HepG2 (cell line): Measurements from ENCODE around the gene PDZD4. TPM values are rescaled to one million over a fixed set of nuclear protein-coding genes. Genes with fewer than 3 reads are reported as not detected.

Experiments used
- ATAC-seq: fragments of 200-7000 bp; cut with Tn5 transposase; 3 replicates; pipeline ENCODE4 v1.9.1; 2020; ENCODE audit warnings: mild to moderate bottlenecking, moderate library complexity
- BruUV-seq: library from RNA; stranded (reverse); fragments of 400-500 nt; replicated peaks from 2 replicates; lab custom pipeline; 2021; lab: Mats Ljungman, UMichigan
- CTCF ChIA-PET: fragments of 300-600 bp; formaldehyde crosslinking; extraction: SDS; loops from one replicate; lab custom pipeline; 2021; ENCODE audit warnings: low total read pairs, inconsistent platforms, low intra/inter-chr PET ratio; lab: Yijun Ruan, JAX
- POLR2A ChIA-PET: fragments of 350-600 bp; sonication (Branson Sonifier 250); formaldehyde crosslinking; loops from one replicate; lab custom pipeline; 2020; ENCODE audit warnings: antibody characterized with exemption, inconsistent platforms; lab: Yijun Ruan, JAX
- DNase-seq: peaks from one replicate; pipeline ENCODE4 v3.0.0-alpha.2; 2015; ENCODE audit warnings: low spot score
- FAIRE-seq: peaks from 3 replicates; lab custom pipeline; 2011; peaks lifted over from hg19 to GRCh38; lab: Jason Lieb, UNC
- H2AFZ ChIP-seq: one replicate; pipeline ENCODE4 v1.6.1; 2011; ENCODE audit warnings: low read length, inconsistent platforms
- H3K27ac ChIP-seq: fragments of 300-600 bp; 3 replicates; pipeline ENCODE4 v1.8.0; 2011; ENCODE audit warnings: mixed run types, mild to moderate bottlenecking, mixed read lengths, low read length, inconsistent platforms; ENCODE audit not compliant: insufficient read depth; ENCODE audit errors: extremely low read length
- H3K27me3 ChIP-seq, 2 experiments: fragments of 200-600 bp in 1 of 2; 2 replicates in 1 of 2; 3 replicates in 1 of 2; pipeline versions ENCODE4 v1.6.0 to v1.8.0; 2011; ENCODE audit warnings: low read length in 2 of 2, mild to moderate bottlenecking in 2 of 2, moderate library complexity in 2 of 2, inconsistent platforms in 1 of 2; ENCODE audit not compliant: insufficient read depth in 2 of 2, control insufficient read depth in 1 of 2
- H3K36me3 ChIP-seq, 2 experiments: fragments of 200-600 bp in 1 of 2; replicated peaks in 1 of 2; 2 replicates in 1 of 2; 3 replicates in 1 of 2; pipeline versions ENCODE4 v1.5.1 to v1.8.0; 2011; ENCODE audit warnings: low read length in 2 of 2, inconsistent platforms in 1 of 2; ENCODE audit not compliant: insufficient read depth in 2 of 2, control insufficient read depth in 1 of 2
- H3K4me1 ChIP-seq: 2 replicates; pipeline ENCODE4 v1.5.1; 2012; ENCODE audit warnings: low read length, inconsistent platforms; ENCODE audit not compliant: insufficient read depth
- H3K4me2 ChIP-seq: 2 replicates; pipeline ENCODE4 v1.6.0; 2011; ENCODE audit warnings: low read depth, low read length, inconsistent platforms
- H3K4me3 ChIP-seq, 3 experiments: fragments of 200-600 bp in 1 of 3; sonication (generic), shearing (Covaris generic) in 1 of 3; replicated peaks in 1 of 3; 2 replicates each; pipeline ENCODE4 v1.5.1; 2011 to 2016; ENCODE audit warnings: low read length in 3 of 3, inconsistent platforms in 2 of 3, low read depth in 2 of 3, mild to moderate bottlenecking in 2 of 3, control low read depth in 1 of 3, mixed read lengths in 1 of 3; ENCODE audit not compliant: insufficient read depth in 1 of 3
- H3K79me2 ChIP-seq: one replicate; pipeline ENCODE4 v1.6.1; 2011; ENCODE audit warnings: low read length, inconsistent platforms; ENCODE audit not compliant: insufficient read depth
- H3K9ac ChIP-seq: 2 replicates; pipeline ENCODE4 v1.6.0; 2011; ENCODE audit warnings: mild to moderate bottlenecking, low read depth, low read length, inconsistent platforms; ENCODE audit not compliant: insufficient read depth
- H3K9me3 ChIP-seq: 2 replicates; pipeline ENCODE4 v1.5.1; 2012; ENCODE audit warnings: mild to moderate bottlenecking, low read length
- H4K20me1 ChIP-seq: 2 replicates; pipeline ENCODE4 v1.6.0; 2011; ENCODE audit warnings: inconsistent platforms, mild to moderate bottlenecking, low read length, moderate library complexity; ENCODE audit not compliant: insufficient read depth
- ARNT ChIP-seq: fragments of 450-650 bp; IDR thresholded peaks from 2 replicates; pipeline ENCODE4 v1.6.1; 2017
- CENPX ChIP-seq: sonication (generic); formaldehyde crosslinking; IDR thresholded peaks from 2 replicates; pipeline ENCODE4 v1.9.0; 2021; ENCODE audit warnings: mild to moderate bottlenecking, missing genetic modification reagents, moderate library complexity
- TEAD2 ChIP-seq: sonication (generic); formaldehyde crosslinking; IDR thresholded peaks from 2 replicates; pipeline ENCODE4 v1.9.0; 2021; ENCODE audit warnings: missing genetic modification reagents
- ZNF230 ChIP-seq: sonication (generic); formaldehyde crosslinking; IDR thresholded peaks from 2 replicates; pipeline ENCODE4 v1.4.0; 2020; ENCODE audit warnings: mild to moderate bottlenecking, missing genetic modification reagents
- ZNF282 ChIP-seq: fragments of 450-650 bp; IDR thresholded peaks from 2 replicates; pipeline ENCODE4 v1.6.1; 2018; ENCODE audit not compliant: partially characterized antibody
- ZNF577 ChIP-seq: sonication (generic); formaldehyde crosslinking; IDR thresholded peaks from 2 replicates; pipeline ENCODE4 v1.4.0; 2020; ENCODE audit warnings: mild to moderate bottlenecking, low read depth, missing genetic modification reagents, borderline replicate concordance
- WGBS: methylation state at CpG from one replicate; pipeline ENCODE4 v1.1.6; 2017; ENCODE audit warnings: low lambda C conversion rate; 5-methylcytosine and 5-hydroxymethylcytosine counted together
- in situ Hi-C: cut with HindIII; loops from 2 replicates; pipeline ENCODE4 v1.10.0; 2017; ENCODE audit warnings: low pct_unique_long_range_greater_than_20kb; ENCODE audit not compliant: extremely low pct_ligation_motif_present
- intact Hi-C: fragments of 100-400 bp; cut with micrococcal nuclease; formaldehyde crosslinking; loops from one replicate; pipeline ENCODE4 v1.10.0; 2022; ENCODE audit not compliant: unreplicated experiment
- polyA plus RNA-seq, 8 experiments: library from polyadenylated mRNA; depleted of rRNA in 3 of 8; stranded (reverse) in 7 of 8; unstranded in 1 of 8; fragments of >200 nt; fragmentation: Illumina TruSeq in 4 of 8; extraction: Trizol in 4 of 8; gene quantifications; 2 replicates each; pipeline versions ENCODE4 v1.2.1 to v1.2.3, GENCODE V29; 2011 to 2016; ENCODE audit warnings: low read depth in 4 of 8, missing spikeins in 1 of 8, mixed read lengths in 1 of 8; ENCODE audit not compliant: insufficient read depth in 1 of 8
- total RNA-seq, 5 experiments: library from RNA; depleted of rRNA; stranded (reverse); fragments of >200 nt; fragmentation: Illumina TruSeq; extraction: Trizol; gene quantifications; 2 replicates each; pipeline ENCODE4 v1.2.3, GENCODE V29; 2016; ENCODE audit warnings: low read depth in 1 of 5
- TF ChIP-seq, protein P1 (sequence below): sonication (generic); formaldehyde crosslinking; IDR thresholded peaks from 2 replicates; pipeline ENCODE4 v1.5.0; 2020; ENCODE audit warnings: missing genetic modification reagents
- TF ChIP-seq, protein P2 (sequence below): sonication (generic); formaldehyde crosslinking; IDR thresholded peaks from 2 replicates; pipeline ENCODE4 v1.5.1; 2020; ENCODE audit warnings: missing genetic modification reagents, mild to moderate bottlenecking, borderline replicate concordance
- TF ChIP-seq, protein P3 (sequence below), 2 experiments: sonication (generic) in 1 of 2; formaldehyde crosslinking in 1 of 2; IDR thresholded peaks; 2 replicates each; pipeline versions ENCODE4 v1.4.0 to v1.6.1; 2018 to 2020; ENCODE audit warnings: missing genetic modification reagents in 2 of 2, borderline replicate concordance in 1 of 2, low read depth in 1 of 2, mild to moderate bottlenecking in 1 of 2, missing biosample characterization in 1 of 2

Gene PDZD4
- total and polyA plus RNA-seq, 2 of the 13 experiments (the other 11 are each of a cell fraction or from before 2014, with no cell fraction given): not detected

DNA sequence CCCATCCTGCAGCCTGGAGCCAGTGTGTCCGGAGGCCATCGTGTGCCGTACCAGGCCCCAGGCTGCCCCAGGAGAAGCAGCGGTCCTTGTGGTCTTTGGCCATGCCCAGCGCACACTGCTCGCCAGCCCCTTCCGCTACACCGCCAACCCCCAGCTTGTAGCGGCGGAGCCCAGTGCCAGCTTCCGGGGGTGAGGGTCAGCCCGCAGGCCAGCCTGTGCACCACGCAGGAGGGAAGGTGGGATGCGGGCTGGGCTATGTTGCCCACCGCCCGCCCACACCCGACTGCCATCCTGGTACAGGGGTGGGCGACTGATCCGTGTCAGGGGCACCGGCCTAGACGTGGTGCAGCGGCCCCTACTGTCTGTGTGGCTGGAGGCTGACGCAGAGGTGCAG, 57.1 kb downstream of the PDZD4 start:
- no TSS peak for BruUV-seq
- H3K4me2 ChIP-seq: no peak overlapping the region
- no peak for ATAC-seq
- FAIRE-seq: no peak
- H3K27me3 ChIP-seq: no peaks in the 10 kb centered on the region
- H3K9me3 ChIP-seq: no peaks in the 10 kb centered on the region
- CTCF ChIA-PET: no interaction called here
- intact Hi-C loops (no loop called here), in situ Hi-C loops (no loop called here)
- no CpG with 5 or more reads among the region's 23 CpGs for whole genome bisulfite sequencing
- H2AFZ ChIP-seq: no peak overlapping the region
- H4K20me1 ChIP-seq: no peaks in the 10 kb centered on the region
- no peaks in the 10 kb centered on the region for H3K79me2 ChIP-seq
- no peak overlapping the region for H3K27ac ChIP-seq
- H3K36me3 ChIP-seq: no peaks in the 10 kb centered on the region
- H3K4me3 ChIP-seq: no peak overlapping the region
- no peak for DNase-seq
- TF ChIP-seq, protein P1, sequence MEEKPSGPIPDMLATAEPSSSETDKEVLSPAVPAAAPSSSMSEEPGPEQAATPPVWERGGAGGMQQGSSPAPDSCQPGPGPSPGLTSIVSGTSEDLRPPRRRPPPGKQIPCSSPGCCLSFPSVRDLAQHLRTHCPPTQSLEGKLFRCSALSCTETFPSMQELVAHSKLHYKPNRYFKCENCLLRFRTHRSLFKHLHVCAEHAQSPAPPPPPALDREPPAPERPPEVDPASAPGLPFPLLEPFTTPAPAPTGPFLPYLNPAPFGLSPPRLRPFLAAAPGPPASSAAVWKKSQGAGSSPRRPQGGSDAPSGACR: no peak
- TF ChIP-seq ZNF230 (CRISPR knock-in tag): no peak
- TF ChIP-seq, protein P2, sequence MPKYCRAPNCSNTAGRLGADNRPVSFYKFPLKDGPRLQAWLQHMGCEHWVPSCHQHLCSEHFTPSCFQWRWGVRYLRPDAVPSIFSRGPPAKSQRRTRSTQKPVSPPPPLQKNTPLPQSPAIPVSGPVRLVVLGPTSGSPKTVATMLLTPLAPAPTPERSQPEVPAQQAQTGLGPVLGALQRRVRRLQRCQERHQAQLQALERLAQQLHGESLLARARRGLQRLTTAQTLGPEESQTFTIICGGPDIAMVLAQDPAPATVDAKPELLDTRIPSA (CRISPR knock-in tag): no peak
- no peak for TF ChIP-seq ARNT
- TF ChIP-seq, protein P3, sequence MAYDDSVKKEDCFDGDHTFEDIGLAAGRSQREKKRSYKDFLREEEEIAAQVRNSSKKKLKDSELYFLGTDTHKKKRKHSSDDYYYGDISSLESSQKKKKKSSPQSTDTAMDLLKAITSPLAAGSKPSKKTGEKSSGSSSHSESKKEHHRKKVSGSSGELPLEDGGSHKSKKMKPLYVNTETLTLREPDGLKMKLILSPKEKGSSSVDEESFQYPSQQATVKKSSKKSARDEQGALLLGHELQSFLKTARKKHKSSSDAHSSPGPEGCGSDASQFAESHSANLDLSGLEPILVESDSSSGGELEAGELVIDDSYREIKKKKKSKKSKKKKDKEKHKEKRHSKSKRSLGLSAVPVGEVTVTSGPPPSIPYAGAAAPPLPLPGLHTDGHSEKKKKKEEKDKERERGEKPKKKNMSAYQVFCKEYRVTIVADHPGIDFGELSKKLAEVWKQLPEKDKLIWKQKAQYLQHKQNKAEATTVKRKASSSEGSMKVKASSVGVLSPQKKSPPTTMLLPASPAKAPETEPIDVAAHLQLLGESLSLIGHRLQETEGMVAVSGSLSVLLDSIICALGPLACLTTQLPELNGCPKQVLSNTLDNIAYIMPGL (CRISPR knock-in tag; IDR thresholded peaks at IDR 0.05; ENCODE audit: borderline replicate concordance in 1 of 2, low read depth in 1 of 2): no peak
- TF ChIP-seq ZNF282: no peak
- no peak for TF ChIP-seq CENPX (CRISPR knock-in tag)
- TF ChIP-seq ZNF577 (CRISPR knock-in tag): no peak
- TF ChIP-seq TEAD2: no peak
- TF ChIP-seq, all 625 proteins: peak for 0
- POLR2A ChIA-PET: no interaction called here
- H3K9ac ChIP-seq: no peak overlapping the region
- H3K4me1 ChIP-seq: no peaks in the 10 kb centered on the region
